Astrocyte (in vitro differentiated cells and primary cell): ENCODE measurements around the gene STRIP1.

ENCODE experiments used
- EZH2 ChIP-seq: IDR thresholded peaks from 2 replicates; pipeline ENCODE4 v1.6.1; 2012; ENCODE audit warnings: mild to moderate bottlenecking, low read length, inconsistent platforms; ENCODE audit not compliant: insufficient read depth
- TF ChIP-seq, protein P1 (sequence below): IDR thresholded peaks from 2 replicates; pipeline ENCODE4 v1.5.1; 2011; ENCODE audit warnings: low read depth, mild to moderate bottlenecking, inconsistent platforms, low read length, moderate library complexity; ENCODE audit not compliant: insufficient read depth

DNA sequence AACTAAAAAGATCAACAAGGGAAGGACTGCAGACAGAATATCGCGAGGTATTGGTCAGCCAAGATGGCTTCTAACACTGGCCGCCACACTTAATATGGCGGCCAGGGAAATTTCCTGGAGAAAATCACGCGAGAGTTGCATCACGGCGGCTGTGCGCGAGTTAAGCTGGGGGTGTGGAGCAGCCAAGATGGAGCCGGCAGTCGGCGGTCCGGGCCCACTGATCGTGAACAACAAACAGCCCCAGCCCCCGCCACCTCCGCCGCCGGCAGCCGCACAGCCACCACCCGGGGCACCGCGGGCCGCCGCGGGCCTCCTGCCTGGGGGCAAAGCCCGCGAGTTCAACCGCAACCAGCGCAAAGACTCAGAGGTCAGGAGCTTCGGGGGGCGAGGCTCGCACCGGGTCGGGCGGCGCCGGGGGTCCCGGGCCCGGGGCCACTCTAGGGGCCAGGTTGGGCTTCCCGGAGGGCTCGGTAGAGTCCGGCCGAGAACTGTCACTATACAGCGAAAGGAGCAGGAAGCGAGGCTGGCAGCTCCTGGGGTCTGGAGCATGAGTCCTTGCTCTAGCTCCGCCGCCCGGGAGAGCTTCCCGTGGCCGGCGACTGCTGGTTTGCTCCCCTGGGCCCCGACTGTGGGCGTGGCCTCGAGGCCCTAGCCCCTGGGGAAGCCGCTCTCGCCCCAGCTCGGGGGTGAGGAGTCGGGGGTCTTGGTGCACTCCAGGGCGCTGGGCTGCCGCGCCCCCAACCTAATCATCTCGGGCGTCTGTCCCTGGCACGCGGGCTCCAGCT is at the start of gene STRIP1:
- TF ChIP-seq, protein P1, sequence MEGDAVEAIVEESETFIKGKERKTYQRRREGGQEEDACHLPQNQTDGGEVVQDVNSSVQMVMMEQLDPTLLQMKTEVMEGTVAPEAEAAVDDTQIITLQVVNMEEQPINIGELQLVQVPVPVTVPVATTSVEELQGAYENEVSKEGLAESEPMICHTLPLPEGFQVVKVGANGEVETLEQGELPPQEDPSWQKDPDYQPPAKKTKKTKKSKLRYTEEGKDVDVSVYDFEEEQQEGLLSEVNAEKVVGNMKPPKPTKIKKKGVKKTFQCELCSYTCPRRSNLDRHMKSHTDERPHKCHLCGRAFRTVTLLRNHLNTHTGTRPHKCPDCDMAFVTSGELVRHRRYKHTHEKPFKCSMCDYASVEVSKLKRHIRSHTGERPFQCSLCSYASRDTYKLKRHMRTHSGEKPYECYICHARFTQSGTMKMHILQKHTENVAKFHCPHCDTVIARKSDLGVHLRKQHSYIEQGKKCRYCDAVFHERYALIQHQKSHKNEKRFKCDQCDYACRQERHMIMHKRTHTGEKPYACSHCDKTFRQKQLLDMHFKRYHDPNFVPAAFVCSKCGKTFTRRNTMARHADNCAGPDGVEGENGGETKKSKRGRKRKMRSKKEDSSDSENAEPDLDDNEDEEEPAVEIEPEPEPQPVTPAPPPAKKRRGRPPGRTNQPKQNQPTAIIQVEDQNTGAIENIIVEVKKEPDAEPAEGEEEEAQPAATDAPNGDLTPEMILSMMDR: no peak
- no peak for TF ChIP-seq EZH2
